GM19043 (cell line): ENCODE results near the gene DEFB132.
A peak's percentile ranks its signal among the peaks of the same experiment; 100 is the strongest.

ENCODE experiments used
- ATAC-seq: cut with Tn5 transposase; IDR thresholded peaks from one replicate; pipeline ENCODE4 v1.9.1; 2021; ENCODE audit warnings: low read depth; ENCODE audit not compliant: unreplicated experiment

The DEFB132 gene

GRCh38 chr20:295804-296203, 38.3 kb downstream of the DEFB132 start:
- no peak for ATAC-seq

- peak; percentile 80 for ATAC-seq
These were observed 39.8 kb downstream of the DEFB132 start, which contains the start of gene ZCCHC3 for GRCh38 chr20:297098-297924. ZCCHC3 (plus strand) TSS chr20:297570; CDS start chr20:297587, 17 bp downstream.

- ATAC-seq = no peak
These were observed 40.6 kb downstream of the DEFB132 start for GRCh38 chr20:297925-298775.

GRCh38 chr20:298776-299391, 41.4 kb downstream of the DEFB132 start:
- ATAC-seq = no peak

GRCh38 chr20:300345-300990, 42.9 kb downstream of the DEFB132 start:
- no peak for ATAC-seq

- ATAC-seq = no peak
These were observed 44.6 kb downstream of the DEFB132 start for GRCh38 chr20:301886-302848.

GRCh38 chr20:305745-306144, 48.2 kb downstream of the DEFB132 start:
- no peak for ATAC-seq

GRCh38 chr20:308427-309038, 51.0 kb downstream of the DEFB132 start:
- no peak for ATAC-seq

GRCh38 chr20:309306-309840, 51.8 kb downstream of the DEFB132 start:
- ATAC-seq = no peak

GRCh38 chr20:309841-310644, 52.5 kb downstream of the DEFB132 start:
- peak; percentile 99 for ATAC-seq

GRCh38 chr20:310645-311044, 53.1 kb downstream of the DEFB132 start:
- ATAC-seq = no peak
